ENCODE measurements around the gene ZNF654.
"Not testable (repeated sequence)": the region's sequence is repeated elsewhere in the genome, so short reads cannot be mapped to it uniquely, and the experiment has no call there.

The ZNF654 gene

DNA sequence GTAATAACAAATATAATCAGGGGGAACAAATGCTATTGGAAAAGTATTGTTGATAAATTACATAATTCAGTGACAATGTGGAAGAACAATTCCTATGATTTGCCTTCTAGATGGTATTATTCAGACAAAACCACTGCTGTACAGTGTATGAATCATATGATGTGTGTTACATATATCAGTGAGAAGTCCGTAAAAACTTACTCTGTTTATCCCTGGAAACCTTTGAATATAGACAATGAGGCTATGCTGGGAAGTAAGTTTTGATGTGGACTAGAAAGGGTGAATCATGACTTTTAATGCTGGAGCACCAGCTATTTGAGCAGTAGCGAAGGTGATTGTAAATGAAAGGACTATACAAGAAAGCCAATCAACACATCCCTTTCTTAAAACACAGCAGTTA lies 108.6 kb downstream of the ZNF654 start:
- no peak overlapping the region for H3K4me3 ChIP-seq (ENCODE audit: low read depth, low read length)
- TF ChIP-seq, protein P1, sequence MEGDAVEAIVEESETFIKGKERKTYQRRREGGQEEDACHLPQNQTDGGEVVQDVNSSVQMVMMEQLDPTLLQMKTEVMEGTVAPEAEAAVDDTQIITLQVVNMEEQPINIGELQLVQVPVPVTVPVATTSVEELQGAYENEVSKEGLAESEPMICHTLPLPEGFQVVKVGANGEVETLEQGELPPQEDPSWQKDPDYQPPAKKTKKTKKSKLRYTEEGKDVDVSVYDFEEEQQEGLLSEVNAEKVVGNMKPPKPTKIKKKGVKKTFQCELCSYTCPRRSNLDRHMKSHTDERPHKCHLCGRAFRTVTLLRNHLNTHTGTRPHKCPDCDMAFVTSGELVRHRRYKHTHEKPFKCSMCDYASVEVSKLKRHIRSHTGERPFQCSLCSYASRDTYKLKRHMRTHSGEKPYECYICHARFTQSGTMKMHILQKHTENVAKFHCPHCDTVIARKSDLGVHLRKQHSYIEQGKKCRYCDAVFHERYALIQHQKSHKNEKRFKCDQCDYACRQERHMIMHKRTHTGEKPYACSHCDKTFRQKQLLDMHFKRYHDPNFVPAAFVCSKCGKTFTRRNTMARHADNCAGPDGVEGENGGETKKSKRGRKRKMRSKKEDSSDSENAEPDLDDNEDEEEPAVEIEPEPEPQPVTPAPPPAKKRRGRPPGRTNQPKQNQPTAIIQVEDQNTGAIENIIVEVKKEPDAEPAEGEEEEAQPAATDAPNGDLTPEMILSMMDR (IDR thresholded peaks at IDR 0.05; ENCODE audit: borderline replicate concordance, insufficient read depth, low read depth, low read length), result no peak

DNA sequence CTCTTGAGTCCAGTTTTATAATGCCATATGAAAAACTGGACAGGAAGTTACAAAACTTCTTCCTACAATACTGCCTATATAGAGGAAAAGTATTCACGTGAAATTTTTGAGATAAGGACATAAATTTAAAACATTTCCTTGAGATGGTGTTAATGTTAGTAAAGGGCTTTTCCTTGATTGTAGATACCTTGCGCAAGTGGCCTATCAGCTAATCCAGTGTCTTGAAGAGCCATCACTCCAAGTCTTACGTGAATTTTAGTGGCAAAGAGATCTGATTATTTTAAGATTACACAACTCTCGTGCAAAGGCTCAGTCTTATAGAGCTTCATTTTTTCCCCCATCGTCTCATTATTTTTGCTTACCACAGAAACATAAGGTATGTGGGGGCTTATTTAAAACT lies 109.1 kb downstream of the ZNF654 start:
- TF ChIP-seq, protein P1 (IDR thresholded peaks at IDR 0.05; ENCODE audit: borderline replicate concordance, insufficient read depth, low read depth, low read length), result no peak

GRCh38 chr3:88180398-88180999 lies 121.4 kb downstream of the ZNF654 start:
- TF ChIP-seq, protein P1 (IDR thresholded peaks at IDR 0.05; ENCODE audit: borderline replicate concordance, insufficient read depth, low read depth, low read length), result peak; percentile 47; the same call in 1 of the 2 replicates

More for the DNA sequence above, 109.1 kb downstream of the ZNF654 start:
- H3K4me3 ChIP-seq (ENCODE audit: low read depth, low read length), result no peak overlapping the region

DNA sequence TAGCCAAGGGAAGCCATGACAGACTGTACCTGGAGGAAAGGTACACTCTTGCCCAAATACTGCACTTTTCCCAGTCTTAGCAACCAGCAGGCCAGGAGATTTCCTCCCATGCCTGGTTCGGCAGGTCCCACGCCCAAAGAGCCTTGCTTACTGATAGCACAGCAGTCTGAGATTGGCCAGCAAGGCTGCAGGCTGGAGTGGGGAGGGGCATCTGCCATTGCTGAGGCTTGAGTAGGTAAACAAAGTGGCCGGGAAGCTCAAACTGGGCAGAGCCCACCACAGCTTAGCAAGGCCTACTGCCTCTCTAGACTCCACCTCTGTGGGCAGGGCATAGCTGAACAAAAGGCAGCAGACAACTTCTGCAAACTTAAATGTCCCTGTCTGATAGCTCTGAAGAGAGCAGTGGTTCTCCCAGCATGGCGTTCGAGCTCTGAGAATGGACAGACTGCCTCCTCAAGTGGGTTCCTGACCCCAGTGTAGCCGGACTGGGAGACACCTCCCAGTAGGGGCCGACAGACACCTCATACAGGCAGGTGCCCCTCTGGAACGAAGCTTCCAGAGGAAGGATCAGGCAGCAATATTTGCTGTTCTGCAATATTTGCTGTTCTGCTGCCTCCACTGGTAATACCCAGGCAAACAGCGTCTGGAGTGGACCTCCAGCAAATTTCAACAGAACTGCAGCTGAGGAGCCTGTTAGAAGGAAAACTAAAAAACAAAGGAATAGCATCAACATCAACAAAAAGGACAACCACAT lies 123.3 kb downstream of the ZNF654 start:
- not testable (repeated sequence) for H3K4me3 ChIP-seq (ENCODE audit: low read depth, low read length)

More at GRCh38 chr3:88180398-88180999, 121.4 kb downstream of the ZNF654 start:
- H3K4me3 ChIP-seq (ENCODE audit: low read depth, low read length), result no peak overlapping the region

DNA sequence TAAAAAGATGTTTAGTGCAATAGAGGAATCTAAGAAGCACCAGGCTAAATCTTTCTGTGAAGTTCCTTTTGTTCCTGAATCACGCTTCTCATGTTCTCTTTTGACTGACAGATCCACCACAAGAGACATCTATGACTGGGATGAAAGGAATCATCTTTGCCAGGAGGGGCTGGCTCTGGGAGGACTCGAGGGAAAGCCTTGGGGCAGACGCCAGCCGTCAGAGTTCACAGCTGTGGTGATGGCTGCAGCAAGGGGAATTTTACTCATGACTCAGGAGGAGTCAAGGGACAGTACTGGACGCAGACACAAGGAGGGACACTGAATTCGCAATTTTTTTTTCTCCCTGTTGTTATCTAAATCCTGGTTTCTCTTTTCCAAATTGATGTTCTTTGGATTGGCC lies 129.4 kb downstream of the ZNF654 start:
- H3K4me3 ChIP-seq (ENCODE audit: low read depth, low read length), result no peak overlapping the region
- TF ChIP-seq, protein P1 (IDR thresholded peaks at IDR 0.05; ENCODE audit: borderline replicate concordance, insufficient read depth, low read depth, low read length), result no peak

DNA sequence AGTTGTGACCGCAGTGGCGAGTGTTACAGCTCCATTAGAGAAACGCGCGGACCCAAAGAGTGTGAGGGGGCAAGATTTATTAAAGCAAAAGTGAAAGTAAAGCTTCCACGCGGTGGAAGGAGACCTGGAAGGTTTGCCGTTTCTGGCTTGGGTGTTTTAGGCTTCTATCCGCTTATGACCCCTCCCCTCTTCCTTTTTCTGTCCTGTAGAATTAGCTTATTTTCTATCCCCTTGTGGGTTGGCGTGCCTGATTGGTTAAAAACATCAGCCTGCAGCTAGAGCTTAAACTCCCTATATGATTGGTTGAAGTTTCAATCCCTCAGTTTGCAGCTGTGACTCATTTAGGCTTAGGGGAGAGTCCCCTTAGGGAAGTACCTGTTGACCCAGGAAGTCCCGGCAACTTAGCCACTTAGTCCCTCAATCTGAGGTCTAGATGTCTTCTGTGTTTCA lies 130.3 kb downstream of the ZNF654 start:
- no peak overlapping the region for H3K4me3 ChIP-seq (ENCODE audit: low read depth, low read length)
- TF ChIP-seq, protein P1 (IDR thresholded peaks at IDR 0.05; ENCODE audit: borderline replicate concordance, insufficient read depth, low read depth, low read length), result no peak

- TF ChIP-seq, protein P1 (IDR thresholded peaks at IDR 0.05; ENCODE audit: borderline replicate concordance, insufficient read depth, low read depth, low read length), result no peak
Measured at GRCh38 chr3:88191872-88192409, 132.9 kb downstream of the ZNF654 start.

More at GRCh38 chr3:88191872-88192409, 132.9 kb downstream of the ZNF654 start:
- H3K4me3 ChIP-seq (ENCODE audit: low read depth, low read length), result no peak overlapping the region

Measured in GM12875 (cell line).